HCT116 (cell line): ENCODE results near the gene TTYH2. TPM values are rescaled to one million over a fixed set of nuclear protein-coding genes. Genes with fewer than 3 reads are reported as not detected.
A peak's percentile ranks its signal among the peaks of the same experiment; 100 is the strongest.

Experiments
- ATAC-seq: fragments of 200-7000 bp; cut with Tn5 transposase; 2 replicates; pipeline ENCODE4 v1.9.1; 2020; ENCODE audit warnings: mild to moderate bottlenecking, moderate library complexity
- BruUV-seq: library from RNA; stranded (reverse); fragments of 400-500 nt; replicated peaks from 2 replicates; lab custom pipeline; 2021; lab: Mats Ljungman, UMichigan
- CTCF ChIA-PET: fragments of 300-600 bp; sonication (Branson Sonifier 250); formaldehyde crosslinking; loops from one replicate; lab custom pipeline; 2021; ENCODE audit warnings: antibody characterized with exemption; lab: Charles Lee
- POLR2A ChIA-PET: fragments of 300-600, 350-600 bp; sonication (Branson Sonifier 250); formaldehyde crosslinking; loops from one replicate; lab custom pipeline; 2021; ENCODE audit warnings: antibody characterized with exemption; lab: Charles Lee
- RAD21 ChIA-PET, 2 experiments: fragments of 300-600 bp; sonication (Branson Sonifier 250); formaldehyde crosslinking; loops; one replicate each; lab custom pipeline; 2023; ENCODE audit warnings: low total read pairs in 2 of 2; ENCODE audit not compliant: uncharacterized antibody in 2 of 2, unreplicated experiment in 2 of 2, low non-redundant PET in 1 of 2; lab: Charles Lee
- DNase-seq: peaks from one replicate; pipeline ENCODE4 v3.0.0-alpha.2; 2010; ENCODE audit warnings: low read depth, low spot score
- H2AFZ ChIP-seq: fragments of 200-600 bp; shearing (Covaris generic), sonication (generic); 2 replicates; pipeline ENCODE4 v1.6.1; 2017; ENCODE audit warnings: low read depth, mixed run types, mixed read lengths, antibody characterized with exemption, low read length; ENCODE audit not compliant: poor library complexity, severe bottlenecking
- H3K27ac ChIP-seq: 2 replicates; pipeline ENCODE4 v1.5.1; 2012; ENCODE audit warnings: low read depth, low read length
- H3K27me3 ChIP-seq: fragments of 200-600 bp; sonication (generic); 2 replicates; pipeline ENCODE4 v1.6.1; 2016; ENCODE audit warnings: mixed run types, low read length, mixed read lengths; ENCODE audit not compliant: insufficient read depth
- H3K36me3 ChIP-seq, 2 experiments: fragments of 200-500 bp in 1 of 2; fragments of 200-600 bp in 1 of 2; sonication (Bioruptor generic) in 1 of 2; sonication (generic) in 1 of 2; 2 replicates each; pipeline versions ENCODE4 v1.5.1 to v1.6.1; 2014 to 2016; ENCODE audit warnings: low read length in 2 of 2, inconsistent platforms in 1 of 2, mixed read lengths in 1 of 2, mixed run types in 1 of 2; ENCODE audit not compliant: insufficient read depth in 2 of 2, control insufficient read depth in 1 of 2
- H3K4me1 ChIP-seq, 2 experiments: fragments of 200-600 bp in 1 of 2; sonication (generic) in 1 of 2; 2 replicates each; pipeline versions ENCODE4 v1.5.1 to v1.6.1; 2012 to 2017; ENCODE audit warnings: low read length in 2 of 2, inconsistent platforms in 1 of 2, mild to moderate bottlenecking in 1 of 2, mixed read lengths in 1 of 2, mixed run types in 1 of 2, moderate library complexity in 1 of 2; ENCODE audit not compliant: insufficient read depth in 2 of 2, control insufficient read depth in 1 of 2
- H3K4me2 ChIP-seq: fragments of 200-600 bp; sonication (generic); 2 replicates; pipeline ENCODE4 v1.6.1; 2017; ENCODE audit warnings: mixed run types, low read length, mixed read lengths
- H3K4me3 ChIP-seq, 2 experiments: fragments of 200-600 bp in 1 of 2; sonication (generic) in 1 of 2; replicated peaks in 1 of 2; 2 replicates each; pipeline ENCODE4 v1.5.1; 2011 to 2016; ENCODE audit warnings: low read length in 2 of 2, control low read depth in 1 of 2, low read depth in 1 of 2, mild to moderate bottlenecking in 1 of 2, mixed read lengths in 1 of 2, mixed run types in 1 of 2
- H3K79me2 ChIP-seq: fragments of 200-600 bp; sonication (generic); 2 replicates; pipeline ENCODE4 v1.6.1; 2017; ENCODE audit warnings: mild to moderate bottlenecking, mixed run types, low read length, moderate library complexity, mixed read lengths; ENCODE audit not compliant: insufficient read depth
- H3K9ac ChIP-seq: fragments of 200-600 bp; sonication (generic); 2 replicates; pipeline ENCODE4 v1.6.1; 2016; ENCODE audit warnings: low read length, mixed read lengths
- H3K9me2 ChIP-seq: fragments of 200-600 bp; sonication (generic), shearing (Covaris generic); 2 replicates; pipeline ENCODE4 v1.6.1; 2017; ENCODE audit warnings: mixed run types, mild to moderate bottlenecking, moderate library complexity; ENCODE audit not compliant: insufficient read depth
- H3K9me3 ChIP-seq, 2 experiments: fragments of 200-500 bp in 1 of 2; fragments of 200-600 bp in 1 of 2; sonication (Bioruptor generic) in 1 of 2; sonication (generic) in 1 of 2; 2 replicates each; pipeline ENCODE4 v1.6.1; 2014 to 2017; ENCODE audit warnings: low read length in 2 of 2, mixed read lengths in 2 of 2, inconsistent platforms in 1 of 2, low read depth in 1 of 2, mild to moderate bottlenecking in 1 of 2, mixed run types in 1 of 2, moderate library complexity in 1 of 2; ENCODE audit not compliant: control insufficient read depth in 1 of 2, insufficient read depth in 1 of 2
- H4K20me1 ChIP-seq: fragments of 200-600 bp; sonication (generic), shearing (Covaris generic); 2 replicates; pipeline ENCODE4 v1.6.1; 2017; ENCODE audit warnings: mixed run types, mild to moderate bottlenecking, moderate library complexity; ENCODE audit not compliant: insufficient read depth
- ATF3 ChIP-seq: IDR thresholded peaks from 2 replicates; pipeline ENCODE4 v1.6.1; 2012
- CBX3 ChIP-seq: IDR thresholded peaks from 2 replicates; pipeline ENCODE4 v1.6.1; 2012; ENCODE audit warnings: low read depth
- CEBPB ChIP-seq: IDR thresholded peaks from 2 replicates; pipeline ENCODE4 v1.6.1; 2012; ENCODE audit warnings: low read depth
- EZH2 ChIP-seq: fragments of 200-600 bp; sonication (generic); IDR thresholded peaks from 2 replicates; pipeline ENCODE4 v1.6.1; 2017; ENCODE audit warnings: antibody characterized with exemption, mixed run types
- EZH2phosphoT487 ChIP-seq: fragments of 200-600 bp; IDR thresholded peaks from 2 replicates; pipeline ENCODE4 v1.6.1; 2018; ENCODE audit warnings: antibody characterized with exemption, borderline replicate concordance
- FOSL1 ChIP-seq: IDR thresholded peaks from 2 replicates; pipeline ENCODE4 v1.6.1; 2012; ENCODE audit warnings: low read depth
- JUND ChIP-seq: IDR thresholded peaks from 2 replicates; pipeline ENCODE4 v1.6.1; 2012
- POLR2A ChIP-seq: IDR thresholded peaks from 2 replicates; pipeline ENCODE4 v1.7.0; 2011; ENCODE audit warnings: borderline replicate concordance; ENCODE audit not compliant: insufficient read depth, insufficient read length; ENCODE audit errors: extremely low read depth
- RAD21 ChIP-seq: IDR thresholded peaks from 2 replicates; pipeline ENCODE4 v1.6.1; 2012; ENCODE audit warnings: low read depth, mild to moderate bottlenecking
- SP1 ChIP-seq: IDR thresholded peaks from 2 replicates; pipeline ENCODE4 v1.6.1; 2012; ENCODE audit warnings: low read depth
- SRF ChIP-seq: IDR thresholded peaks from 2 replicates; pipeline ENCODE4 v1.6.1; 2012; ENCODE audit warnings: low read depth
- TCF7L2 ChIP-seq: IDR thresholded peaks from 2 replicates; pipeline ENCODE4 v1.7.0; 2011; ENCODE audit warnings: borderline replicate concordance, inconsistent platforms; ENCODE audit not compliant: insufficient read depth, insufficient read length; ENCODE audit errors: extremely low read depth
- YY1 ChIP-seq: IDR thresholded peaks from 2 replicates; pipeline ENCODE4 v1.6.1; 2011; ENCODE audit warnings: low read length, low read depth, moderate library complexity, mild to moderate bottlenecking; ENCODE audit not compliant: insufficient replicate concordance; ENCODE audit errors: extremely low read depth
- ZBTB33 ChIP-seq: IDR thresholded peaks from 2 replicates; pipeline ENCODE4 v1.6.1; 2011; ENCODE audit warnings: mild to moderate bottlenecking, low read length, moderate library complexity; ENCODE audit not compliant: insufficient replicate concordance; ENCODE audit errors: extremely low read depth
- ZFX ChIP-seq: fragments of 450-650 bp; IDR thresholded peaks from 2 replicates; pipeline ENCODE4 v1.6.1; 2017
- intact Hi-C: fragments of 100-400 bp; cut with micrococcal nuclease; formaldehyde crosslinking; loops from 2 replicates; pipeline ENCODE4 v1.10.0; 2022
- total RNA-seq: library from RNA; stranded (reverse); gene quantifications from one replicate; pipeline ENCODE4 v1.2.1, GENCODE V29; 2021; ENCODE audit not compliant: unreplicated experiment
- TF ChIP-seq, protein P1 (sequence below): IDR thresholded peaks from 2 replicates; pipeline ENCODE4 v1.6.1; 2012

TTYH2 gene
- total RNA-seq, 1 experiment from 2014 or later = 10.8 TPM

DNA sequence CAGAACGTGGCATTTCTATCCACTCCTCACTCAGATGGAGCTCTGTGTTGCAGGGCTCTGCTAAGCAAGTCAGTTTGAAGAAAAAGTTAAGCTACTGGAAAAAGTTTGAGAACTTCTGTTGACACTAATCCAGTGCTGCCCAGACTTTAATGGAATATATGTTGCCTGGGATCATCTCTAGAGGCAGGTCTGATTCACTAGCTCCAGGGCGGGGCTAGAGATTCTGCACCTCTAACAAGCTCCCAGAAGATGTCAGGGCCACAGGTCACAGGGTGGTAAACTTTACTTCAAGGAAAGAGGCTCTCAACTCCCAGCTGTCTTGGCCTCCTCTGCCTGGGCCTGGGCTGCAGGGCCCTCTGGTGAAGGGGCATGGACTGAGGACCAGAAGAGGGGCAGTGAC lies 6.8 kb downstream of the TTYH2 start:
- ChIA-PET CTCF (interaction anchor here (1.0 kb wide), 1 partner anchor 76 kb away, joined by 3 read pairs; no protein-coding TSS in a partner anchor), POLR2A (no interaction called here), RAD21 (no interaction called here)
- H3K4me3 ChIP-seq = no peak overlapping the region
- no peak for DNase-seq
- no peaks in the 10 kb centered on the region for H3K9me2 ChIP-seq
- no peak overlapping the region for H2AFZ ChIP-seq
- H3K79me2 ChIP-seq = peaks cover 3% of the 10 kb centered on the region; the same call in 1 of the 2 replicates
- H3K27ac ChIP-seq = no peak overlapping the region
- no peak for TF ChIP-seq ATF3
- TF ChIP-seq RAD21 = no peak
- no peak for TF ChIP-seq POLR2A
- TF ChIP-seq, protein P1, sequence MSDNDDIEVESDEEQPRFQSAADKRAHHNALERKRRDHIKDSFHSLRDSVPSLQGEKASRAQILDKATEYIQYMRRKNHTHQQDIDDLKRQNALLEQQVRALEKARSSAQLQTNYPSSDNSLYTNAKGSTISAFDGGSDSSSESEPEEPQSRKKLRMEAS = no peak
- no TSS peak for BruUV-seq
- peaks cover 0 to 4% of the 10 kb centered on the region in 2 experiments; a peak in 1 of 4 replicates for H3K36me3 ChIP-seq
- H3K27me3 ChIP-seq = no peaks in the 10 kb centered on the region
- H4K20me1 ChIP-seq = no peaks in the 10 kb centered on the region
- no peaks in the 10 kb centered on the region for H3K9me3 ChIP-seq
- H3K4me1 ChIP-seq = peaks cover 2 to 19% of the 10 kb centered on the region in 2 experiments; a peak in 3 of 4 replicates
- 0 out of 2 replicates have a peak, but pooled peaks have one; percentile 27 for ATAC-seq
- no peak overlapping the region for H3K9ac ChIP-seq
- intact Hi-C loops = no loop called here
- H3K4me2 ChIP-seq = no peak overlapping the region

DNA sequence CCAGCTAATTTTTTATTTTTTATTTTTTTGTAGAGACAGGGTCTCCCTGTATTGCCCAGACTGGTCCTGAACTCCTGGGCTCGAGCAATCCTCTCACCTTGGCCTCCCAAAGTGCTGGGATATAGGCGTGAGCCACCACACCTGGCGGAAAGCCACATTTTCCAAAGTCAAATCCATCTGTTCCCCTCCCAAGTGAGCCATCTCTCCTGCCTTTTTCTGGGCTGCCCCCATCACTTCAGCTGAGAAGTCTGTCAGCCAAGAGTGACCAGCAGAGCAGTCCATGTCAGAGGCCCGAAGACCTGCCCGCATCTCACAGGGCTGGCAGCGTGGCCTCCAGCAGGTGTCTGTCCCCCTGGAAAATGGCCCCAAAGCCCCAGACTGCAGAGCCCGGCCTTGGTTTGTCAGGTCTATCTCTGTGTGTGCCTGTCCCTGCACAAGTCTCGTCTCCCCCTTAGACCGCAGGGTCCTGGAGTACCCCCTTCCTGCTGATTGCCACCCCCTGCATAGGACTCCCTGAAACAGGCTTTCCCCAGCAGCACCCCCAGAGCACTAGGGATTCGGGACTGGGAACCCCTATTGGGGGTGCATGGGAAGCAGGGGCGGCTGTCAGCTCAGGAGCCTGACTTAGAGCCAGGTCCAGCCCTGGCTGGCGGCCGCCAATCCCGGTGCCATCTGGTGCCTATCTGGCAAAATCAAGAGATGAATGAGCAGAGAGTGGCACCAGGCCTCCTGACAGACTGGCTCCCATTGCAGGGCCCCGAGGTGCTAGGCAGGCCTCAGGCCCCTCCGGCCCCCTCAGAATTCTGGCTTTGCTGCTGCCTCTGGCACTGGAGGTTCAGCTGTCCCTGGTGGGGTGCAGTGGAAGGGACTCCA lies 7.8 kb downstream of the TTYH2 start:
- Histone ChIP-seq H3K27me3 (no peaks in the 10 kb centered on the region), H2AFZ (no peak overlapping the region), H3K9me2 (no peaks in the 10 kb centered on the region), H3K4me1 (peaks cover 2 to 19% of the 10 kb centered on the region in 2 experiments; a peak in 3 of 4 replicates), H3K9ac (no peak overlapping the region), H3K9me3 (no peaks in the 10 kb centered on the region), H3K79me2 (no peaks in the 10 kb centered on the region; the same call in 1 of the 2 replicates), H3K4me2 (no peak overlapping the region), H3K4me3 (no peak overlapping the region), H3K36me3 (peaks cover 0 to 4% of the 10 kb centered on the region in 2 experiments; a peak in 1 of 4 replicates)
- intact Hi-C loops = no loop called here
- ChIA-PET CTCF (no interaction called here), RAD21 (no interaction called here)
- ATAC-seq = no peak
- no peak for TF ChIP-seq CBX3
- no peak for TF ChIP-seq TCF7L2
- no peak for TF ChIP-seq SRF
- TF ChIP-seq FOSL1 = no peak
- TF ChIP-seq EZH2phosphoT487 = no peak
- no peak for TF ChIP-seq EZH2
- TF ChIP-seq JUND = no peak
- TF ChIP-seq ZFX = no peak
- TF ChIP-seq ZBTB33 = no peak
- TF ChIP-seq CEBPB = no peak
- no peak for TF ChIP-seq YY1
- no peak for TF ChIP-seq SP1
- TF ChIP-seq, all 23 proteins: peak for 0
- no peaks in the 10 kb centered on the region for H4K20me1 ChIP-seq
- no peak for DNase-seq
- BruUV-seq = no TSS peak
- H3K27ac ChIP-seq = no peak overlapping the region
- POLR2A ChIA-PET = interaction anchor here (2.5 kb wide), 1 partner anchor 8 kb away, joined by 8 read pairs; the partner anchor contains the start of gene TTYH2
